Endodermal cell (in vitro differentiated cells): ENCODE measurements around the gene EVA1B. TPM values are rescaled to one million over a fixed set of nuclear protein-coding genes. Genes with fewer than 3 reads are reported as not detected.

ENCODE experiments used
- DNase-seq: peaks from one replicate; pipeline ENCODE4 v3.0.0-alpha.2; 2017
- H3K27ac ChIP-seq: 2 replicates; pipeline ENCODE4 v1.5.1; 2013; ENCODE audit warnings: mild to moderate bottlenecking, low read depth, low read length, moderate library complexity
- H3K27me3 ChIP-seq: 2 replicates; pipeline ENCODE4 v1.6.1; 2013; ENCODE audit warnings: mild to moderate bottlenecking, low read length, moderate library complexity; ENCODE audit not compliant: insufficient read depth, control insufficient read depth, poor library complexity, severe bottlenecking
- H3K36me3 ChIP-seq: 2 replicates; pipeline ENCODE4 v1.7.0; 2013; ENCODE audit warnings: mild to moderate bottlenecking, low read length, moderate library complexity; ENCODE audit not compliant: control insufficient read depth, insufficient read depth
- H3K4me1 ChIP-seq: one replicate; pipeline ENCODE4 v1.7.0; 2013; ENCODE audit warnings: low read length; ENCODE audit not compliant: control insufficient read depth, insufficient read depth
- H3K4me3 ChIP-seq: 2 replicates; pipeline ENCODE4 v1.5.1; 2013; ENCODE audit warnings: mild to moderate bottlenecking, low read length, moderate library complexity
- H3K9ac ChIP-seq: 2 replicates; pipeline ENCODE4 v1.6.1; 2013; ENCODE audit warnings: mild to moderate bottlenecking, low read length, moderate library complexity; ENCODE audit not compliant: poor library complexity, severe bottlenecking; ENCODE audit errors: extremely low read depth
- H3K9me3 ChIP-seq: 2 replicates; pipeline ENCODE4 v1.6.1; 2013; ENCODE audit warnings: mild to moderate bottlenecking, low read length, moderate library complexity; ENCODE audit not compliant: control insufficient read depth
- H3K27ac Mint-ChIP-seq: 2 replicates; pipeline ENCODE4 v1.8.0; 2020; ENCODE audit warnings: mixed read lengths
- H3K27me3 Mint-ChIP-seq: 2 replicates; pipeline ENCODE4 v1.8.0; 2021; ENCODE audit warnings: mild to moderate bottlenecking, mixed read lengths; ENCODE audit not compliant: insufficient read depth
- H3K36me3 Mint-ChIP-seq: 2 replicates; pipeline ENCODE4 v1.8.0; 2020; ENCODE audit warnings: low read depth, mixed read lengths
- H3K4me1 Mint-ChIP-seq: 2 replicates; pipeline ENCODE4 v1.8.0; 2020; ENCODE audit warnings: mixed read lengths
- H3K4me3 Mint-ChIP-seq: 2 replicates; pipeline ENCODE4 v1.8.0; 2020; ENCODE audit warnings: mild to moderate bottlenecking, moderate library complexity, mixed read lengths
- H3K9me3 Mint-ChIP-seq: 2 replicates; pipeline ENCODE4 v1.8.0; 2020; ENCODE audit warnings: mild to moderate bottlenecking, mixed read lengths
- WGBS, 2 experiments: methylation state at CpG; one replicate each; pipeline versions ENCODE4 v1.1.5 to v1.1.7; 2013; ENCODE audit warnings: missing lambda C conversion rate in 2 of 2, mixed read lengths in 1 of 2; ENCODE audit not compliant: insufficient coverage in 1 of 2, insufficient read length in 1 of 2; 5-methylcytosine and 5-hydroxymethylcytosine counted together
- total RNA-seq, 2 donors: library from RNA; stranded (reverse); fragmentation: NEBNext Ultra II Directional in 1 of 2; extraction: Animal tissue kit (Norgen Biotek cat#: 25700) in 1 of 2; gene quantifications; 2 replicates in 1 of 2; 3 replicates in 1 of 2; pipeline ENCODE4 v1.2.1, GENCODE V29; 2021
- TF ChIP-seq, protein P1 (sequence below): fragments of 200-600 bp; sonication (generic); conservative IDR thresholded peaks from 2 replicates; pipeline ENCODE4 v1.5.0; 2021; ENCODE audit warnings: antibody characterized with exemption, mild to moderate bottlenecking

The EVA1B gene
- total RNA-seq, 2 donors from 2014 or later: 14.1 to 16.3 TPM

DNA sequence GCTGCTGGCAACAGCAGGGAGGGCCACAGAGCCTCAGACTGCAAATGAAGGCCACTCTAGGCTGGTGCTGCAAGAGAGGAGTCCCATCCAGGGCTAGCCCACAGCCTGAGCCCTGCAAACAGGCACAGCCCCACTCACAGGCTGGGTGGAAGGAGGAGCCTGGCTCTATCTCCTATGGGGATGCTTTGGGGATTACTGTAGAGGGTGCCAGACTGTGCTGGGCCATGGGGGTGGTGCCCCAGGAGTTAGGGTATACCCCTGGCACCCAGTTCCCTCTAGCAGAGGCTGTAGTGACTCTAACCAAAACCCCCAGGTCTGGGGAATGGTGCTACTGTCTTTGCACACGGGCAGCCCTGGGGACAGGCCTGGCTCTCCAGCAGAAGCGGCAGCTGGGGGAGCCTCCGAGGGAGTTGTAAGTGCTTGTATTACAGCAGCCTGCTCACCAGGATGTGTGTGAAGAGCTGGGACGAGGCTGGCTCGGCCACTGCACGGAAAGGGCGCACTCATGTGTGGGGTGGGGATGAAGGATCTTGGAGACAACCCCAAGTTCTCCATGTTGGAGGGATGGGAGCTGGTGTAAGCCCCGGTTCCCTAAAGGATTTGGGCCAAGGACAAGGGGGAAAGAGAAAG is 23.4 kb upstream of the EVA1B start:
- H3K4me3 Mint-ChIP-seq: no peak overlapping the region
- no peaks in the 10 kb centered on the region for H3K27me3 ChIP-seq
- H3K4me3 ChIP-seq: no peak overlapping the region
- 93 to 100% methylated on average over 7 to 8 of the region's 8 CpGs for WGBS, 2 experiments
- H3K9me3 Mint-ChIP-seq: no peaks in the 10 kb centered on the region
- TF ChIP-seq, protein P1, sequence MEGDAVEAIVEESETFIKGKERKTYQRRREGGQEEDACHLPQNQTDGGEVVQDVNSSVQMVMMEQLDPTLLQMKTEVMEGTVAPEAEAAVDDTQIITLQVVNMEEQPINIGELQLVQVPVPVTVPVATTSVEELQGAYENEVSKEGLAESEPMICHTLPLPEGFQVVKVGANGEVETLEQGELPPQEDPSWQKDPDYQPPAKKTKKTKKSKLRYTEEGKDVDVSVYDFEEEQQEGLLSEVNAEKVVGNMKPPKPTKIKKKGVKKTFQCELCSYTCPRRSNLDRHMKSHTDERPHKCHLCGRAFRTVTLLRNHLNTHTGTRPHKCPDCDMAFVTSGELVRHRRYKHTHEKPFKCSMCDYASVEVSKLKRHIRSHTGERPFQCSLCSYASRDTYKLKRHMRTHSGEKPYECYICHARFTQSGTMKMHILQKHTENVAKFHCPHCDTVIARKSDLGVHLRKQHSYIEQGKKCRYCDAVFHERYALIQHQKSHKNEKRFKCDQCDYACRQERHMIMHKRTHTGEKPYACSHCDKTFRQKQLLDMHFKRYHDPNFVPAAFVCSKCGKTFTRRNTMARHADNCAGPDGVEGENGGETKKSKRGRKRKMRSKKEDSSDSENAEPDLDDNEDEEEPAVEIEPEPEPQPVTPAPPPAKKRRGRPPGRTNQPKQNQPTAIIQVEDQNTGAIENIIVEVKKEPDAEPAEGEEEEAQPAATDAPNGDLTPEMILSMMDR: no peak
- no peaks in the 10 kb centered on the region for H3K4me1 Mint-ChIP-seq
- no peaks in the 10 kb centered on the region for H3K9me3 ChIP-seq
- no peaks in the 10 kb centered on the region for H3K4me1 ChIP-seq
- peaks cover 51% of the 10 kb centered on the region for H3K36me3 ChIP-seq
- no peak overlapping the region for H3K9ac ChIP-seq
- H3K27ac ChIP-seq: no peak overlapping the region
- no peak for DNase-seq
- H3K27me3 Mint-ChIP-seq: no peaks in the 10 kb centered on the region
- H3K36me3 Mint-ChIP-seq: peaks cover 38% of the 10 kb centered on the region
- peak overlapping the region; percentile 64 for H3K27ac Mint-ChIP-seq

DNA sequence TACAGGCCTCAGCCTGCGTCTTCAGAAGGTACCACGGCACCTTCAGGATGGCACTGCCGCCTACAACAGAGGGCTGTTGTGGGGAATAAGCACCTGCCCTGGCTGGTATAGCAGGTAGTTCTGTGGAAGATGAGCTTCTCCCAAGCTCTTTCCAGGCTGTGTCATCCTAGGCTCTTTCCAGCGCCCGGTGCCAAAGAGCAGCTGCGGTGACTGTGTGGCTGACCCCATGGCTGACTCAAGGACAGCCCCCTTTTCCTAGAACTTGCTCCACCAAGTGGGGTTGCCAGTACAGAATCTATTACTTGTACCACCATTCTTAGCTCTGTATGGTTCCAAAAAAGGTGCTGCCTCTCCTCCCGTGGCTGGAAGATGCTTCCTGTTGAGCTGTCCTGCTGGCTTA is 21.9 kb upstream of the EVA1B start:
- Mint-ChIP-seq H3K27ac (no peak overlapping the region), H3K4me3 (no peak overlapping the region), H3K9me3 (no peaks in the 10 kb centered on the region), H3K4me1 (no peaks in the 10 kb centered on the region), H3K36me3 (peaks cover 49% of the 10 kb centered on the region), H3K27me3 (no peaks in the 10 kb centered on the region)
- Histone ChIP-seq H3K9me3 (no peaks in the 10 kb centered on the region), H3K9ac (no peak overlapping the region), H3K27me3 (no peaks in the 10 kb centered on the region), H3K27ac (no peak overlapping the region), H3K36me3 (peaks cover 46% of the 10 kb centered on the region), H3K4me3 (no peak overlapping the region), H3K4me1 (no peaks in the 10 kb centered on the region)
- WGBS, 2 experiments: 91 to 99% methylated on average over 6 to 7 of the region's 7 CpGs
- DNase-seq: no peak
- TF ChIP-seq, protein P1: no peak

DNA sequence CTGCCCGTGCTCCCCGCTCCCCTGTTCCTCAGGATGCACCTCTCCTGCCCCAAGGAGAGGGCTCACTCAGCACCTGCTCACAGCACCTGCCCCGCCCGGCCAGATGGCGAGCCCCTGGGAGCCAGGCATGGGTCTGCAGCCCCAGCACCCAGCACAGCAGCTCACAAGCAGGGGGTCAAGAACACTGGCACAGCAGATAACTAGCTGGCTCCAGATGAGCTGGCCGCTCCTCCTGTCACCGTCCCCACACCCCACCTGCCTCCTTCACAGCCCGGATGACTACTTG is 20.9 kb upstream of the EVA1B start:
- H3K27ac Mint-ChIP-seq: no peak overlapping the region
- no peak for DNase-seq
- TF ChIP-seq, protein P1: no peak
- no peaks in the 10 kb centered on the region for H3K9me3 Mint-ChIP-seq
- no peaks in the 10 kb centered on the region for H3K4me1 Mint-ChIP-seq
- H3K27ac ChIP-seq: no peak overlapping the region
- no peak overlapping the region for H3K9ac ChIP-seq
- WGBS, 2 experiments: 81 to 85% methylated on average over 7 to 8 of the region's 8 CpGs
- H3K36me3 Mint-ChIP-seq: peaks cover 48% of the 10 kb centered on the region
- no peaks in the 10 kb centered on the region for H3K9me3 ChIP-seq
- no peaks in the 10 kb centered on the region for H3K4me1 ChIP-seq
- no peaks in the 10 kb centered on the region for H3K27me3 ChIP-seq
- H3K27me3 Mint-ChIP-seq: no peaks in the 10 kb centered on the region
- no peak overlapping the region for H3K4me3 ChIP-seq
- H3K36me3 ChIP-seq: peaks cover 41% of the 10 kb centered on the region
- H3K4me3 Mint-ChIP-seq: no peak overlapping the region
